CD4-positive, alpha-beta T cell (primary cell): ENCODE measurements around the gene ZCCHC7. TPM values are rescaled to one million over a fixed set of nuclear protein-coding genes. Genes with fewer than 3 reads are reported as not detected.

ENCODE experiments used
- ATAC-seq: fragments of 200-7000 bp; cut with Tn5 transposase; one replicate; pipeline ENCODE4 v1.10.0; 2022; ENCODE audit warnings: mild to moderate bottlenecking; ENCODE audit not compliant: poor library complexity
- CTCF ChIA-PET: fragments of 350-600 bp; sonication (Branson Sonifier 250); formaldehyde crosslinking; loops from one replicate; lab custom pipeline; 2021; ENCODE audit warnings: antibody characterized with exemption, inconsistent platforms; lab: Charles Lee
- POLR2A ChIA-PET: fragments of 350-600 bp; sonication (Branson Sonifier 250); formaldehyde crosslinking; loops from one replicate; lab custom pipeline; 2021; ENCODE audit warnings: antibody characterized with exemption, inconsistent platforms; lab: Charles Lee
- DNase-seq, 14 experiments: peaks; one replicate each; pipeline ENCODE4 v3.0.0-alpha.2; 2013 to 2020; ENCODE audit warnings: mixed read lengths in 2 of 14
- H3K27ac ChIP-seq, 2 donors: one replicate each; pipeline versions ENCODE4 v1.5.1 to v1.7.0; 2013; ENCODE audit warnings: low read length in 2 of 2, low read depth in 1 of 2, mild to moderate bottlenecking in 1 of 2
- H3K27me3 ChIP-seq, 2 experiments: 1 replicate in 1 of 2; 2 replicates in 1 of 2; pipeline versions ENCODE4 v1.6.1 to v1.7.0; 2013; ENCODE audit warnings: low read length in 2 of 2, control low read depth in 1 of 2, mild to moderate bottlenecking in 1 of 2, moderate library complexity in 1 of 2; ENCODE audit not compliant: insufficient read depth in 2 of 2, control insufficient read depth in 1 of 2
- H3K36me3 ChIP-seq: one replicate; pipeline ENCODE4 v1.6.1; 2013; ENCODE audit warnings: low read length, control low read depth; ENCODE audit not compliant: insufficient read depth
- H3K4me1 ChIP-seq: one replicate; pipeline ENCODE4 v1.6.1; 2013; ENCODE audit warnings: low read length, control low read depth; ENCODE audit not compliant: insufficient read depth
- H3K4me3 ChIP-seq: one replicate; pipeline ENCODE4 v1.5.1; 2013; ENCODE audit warnings: mild to moderate bottlenecking, low read length, moderate library complexity
- H3K9me3 ChIP-seq, 2 experiments: 1 replicate in 1 of 2; 2 replicates in 1 of 2; pipeline versions ENCODE4 v1.6.1 to v1.7.0; 2013; ENCODE audit warnings: low read length in 2 of 2, mild to moderate bottlenecking in 2 of 2, control low read depth in 1 of 2, moderate library complexity in 1 of 2; ENCODE audit not compliant: control insufficient read depth in 1 of 2, insufficient read depth in 1 of 2
- H3K27ac Mint-ChIP-seq: one replicate; pipeline ENCODE4 v1.8.0; 2020; ENCODE audit warnings: mixed read lengths
- H3K27me3 Mint-ChIP-seq: one replicate; pipeline ENCODE4 v1.8.0; 2021; ENCODE audit warnings: mixed read lengths
- H3K36me3 Mint-ChIP-seq: one replicate; pipeline ENCODE4 v1.8.0; 2021; ENCODE audit warnings: low read depth, mixed read lengths
- H3K4me1 Mint-ChIP-seq: one replicate; pipeline ENCODE4 v1.8.0; 2021; ENCODE audit warnings: low read depth, mixed read lengths
- H3K4me3 Mint-ChIP-seq: one replicate; pipeline ENCODE4 v1.8.0; 2020; ENCODE audit warnings: mild to moderate bottlenecking, mixed read lengths
- H3K9me3 Mint-ChIP-seq: one replicate; pipeline ENCODE4 v1.8.0; 2020; ENCODE audit warnings: mixed read lengths
- CTCF ChIP-seq: fragments of 200-600 bp; IDR thresholded peaks from one replicate; pipeline ENCODE4 v1.8.0; 2022; ENCODE audit warnings: antibody characterized with exemption, mild to moderate bottlenecking
- intact Hi-C, 2 experiments: fragments of 100-400 bp; cut with DNase I in 1 of 2; cut with micrococcal nuclease in 1 of 2; formaldehyde crosslinking; loops; one replicate each; pipeline versions ENCODE4 v1.15.1 to v1.9.0; 2023 to 2025; cut with DNase I, micrococcal nuclease
- total RNA-seq, 174 experiments: library from RNA in 2 of 174; stranded (reverse) in 2 of 174; gene quantifications; one replicate each; pipeline ENCODE4 v1.2.3 and lab custom pipeline; 2021 to 2026

Gene ZCCHC7
- total RNA-seq, 2 experiments from 2014 or later = 40.7 to 41.0 TPM

GRCh38 chr9:37309136-37309535, 188.8 kb downstream of the ZCCHC7 start:
- H3K36me3 Mint-ChIP-seq = peaks cover 62% of the 10 kb centered on the region
- no peak overlapping the region for H3K4me3 Mint-ChIP-seq
- H3K9me3 ChIP-seq = no peaks in the 10 kb centered on the region
- H3K4me1 Mint-ChIP-seq = peaks cover 5% of the 10 kb centered on the region
- H3K4me1 ChIP-seq = no peaks in the 10 kb centered on the region
- intact Hi-C loops = loop anchor here (1.0 to 5.0 kb wide), 3 partner anchors 312 to 436 kb away; no protein-coding TSS in a partner anchor
- no peaks in the 10 kb centered on the region for H3K27me3 ChIP-seq
- peaks cover 25% of the 10 kb centered on the region for H3K36me3 ChIP-seq
- H3K27ac Mint-ChIP-seq = no peak overlapping the region
- no peaks in the 10 kb centered on the region for H3K9me3 Mint-ChIP-seq
- ATAC-seq (no peak), DNase-seq (peak in 5 of 14 experiments; percentile 5 to 38 (median 16))
- H3K4me3 ChIP-seq = no peak overlapping the region
- no peak overlapping the region for H3K27ac ChIP-seq
- peak; percentile 16 for TF ChIP-seq CTCF
- ChIA-PET CTCF (interaction anchor here (0.6 to 1.1 kb wide), 2 partner anchors 25 to 436 kb away, joined by 4 read pairs; no protein-coding TSS in a partner anchor), POLR2A (no interaction called here)
- no peaks in the 10 kb centered on the region for H3K27me3 Mint-ChIP-seq

GRCh38 chr9:37311938-37312708, 191.7 kb downstream of the ZCCHC7 start:
- ChIA-PET POLR2A (no interaction called here), CTCF (no interaction called here)
- no peak overlapping the region for H3K4me3 ChIP-seq
- no peak for TF ChIP-seq CTCF
- no peak for DNase-seq
- no peaks in the 10 kb centered on the region for H3K9me3 Mint-ChIP-seq
- H3K9me3 ChIP-seq = no peaks in the 10 kb centered on the region
- H3K27ac ChIP-seq = no peak overlapping the region
- no peak overlapping the region for H3K4me3 Mint-ChIP-seq
- H3K27ac Mint-ChIP-seq = no peak overlapping the region
- intact Hi-C loops = no loop called here
- H3K27me3 Mint-ChIP-seq = no peaks in the 10 kb centered on the region
- peaks cover 45% of the 10 kb centered on the region for H3K36me3 Mint-ChIP-seq
- ATAC-seq = no peak
- no peaks in the 10 kb centered on the region for H3K4me1 ChIP-seq
- H3K36me3 ChIP-seq = peaks cover 19% of the 10 kb centered on the region
- H3K4me1 Mint-ChIP-seq = no peaks in the 10 kb centered on the region
- no peaks in the 10 kb centered on the region for H3K27me3 ChIP-seq

- no peaks in the 10 kb centered on the region for H3K27me3 ChIP-seq
- ChIA-PET POLR2A (no interaction called here), CTCF (no interaction called here)
- Mint-ChIP-seq H3K4me3 (no peak overlapping the region), H3K36me3 (peaks cover 56% of the 10 kb centered on the region), H3K27ac (no peak overlapping the region), H3K4me1 (peaks cover 5% of the 10 kb centered on the region), H3K9me3 (no peaks in the 10 kb centered on the region), H3K27me3 (no peaks in the 10 kb centered on the region)
- no peak overlapping the region for H3K27ac ChIP-seq
- no peaks in the 10 kb centered on the region for H3K9me3 ChIP-seq
- H3K4me3 ChIP-seq = no peak overlapping the region
- H3K36me3 ChIP-seq = no peaks in the 10 kb centered on the region
- ATAC-seq (no peak), DNase-seq (no peak)
- no peak for TF ChIP-seq CTCF
- intact Hi-C loops = no loop called here
- H3K4me1 ChIP-seq = no peaks in the 10 kb centered on the region
Measured at GRCh38 chr9:37324261-37324683, 203.9 kb downstream of the ZCCHC7 start.
